ENCODE data around the gene BACE2.
"Not testable (repeated sequence)": the region's sequence is repeated elsewhere in the genome, so short reads cannot be mapped to it uniquely, and the experiment has no call there.

BACE2 gene

DNA sequence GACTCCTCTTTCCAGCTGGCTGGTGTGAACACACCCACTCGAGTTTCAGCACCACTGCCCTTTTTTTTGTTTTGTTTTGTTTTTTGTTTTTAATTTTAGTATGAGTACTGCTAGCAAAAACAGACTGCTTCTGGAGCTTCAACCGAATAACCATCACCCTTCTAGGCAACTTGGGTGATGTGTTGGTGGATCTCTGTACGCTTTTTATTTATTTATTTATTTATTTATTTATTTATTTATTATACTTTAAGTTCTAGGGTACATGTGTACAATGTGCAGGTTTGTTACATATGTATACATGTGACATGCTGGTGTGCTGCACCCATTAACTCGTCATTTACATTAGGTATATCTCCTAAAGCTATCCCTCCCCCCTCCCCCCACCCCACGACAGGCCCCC is 30.7 kb downstream of the BACE2 start:
- H3K9ac ChIP-seq (ENCODE audit: low read depth, low read length); H3K4me1 ChIP-seq (ENCODE audit: control insufficient read depth, insufficient read depth, low read length); H3K36me3 ChIP-seq (ENCODE audit: control insufficient read depth, insufficient read depth, low read length); H3K27ac ChIP-seq (ENCODE audit: low read depth, low read length); H3K27me3 ChIP-seq (ENCODE audit: control insufficient read depth, insufficient read depth, low read length); H3K9me3 ChIP-seq (ENCODE audit: control insufficient read depth, insufficient read depth, low read length); H3K4me3 ChIP-seq (ENCODE audit: low read depth, low read length): not testable (repeated sequence)

- no peak overlapping the region for H3K4me3 ChIP-seq (ENCODE audit: low read depth, low read length)
- no peaks in the 10 kb centered on the region for H3K4me1 ChIP-seq (ENCODE audit: control insufficient read depth, insufficient read depth, low read length)
- H3K9me3 ChIP-seq (ENCODE audit: control insufficient read depth, insufficient read depth, low read length): no peaks in the 10 kb centered on the region
- no peak overlapping the region for H3K9ac ChIP-seq (ENCODE audit: low read depth, low read length)
- no peaks in the 10 kb centered on the region for H3K27me3 ChIP-seq (ENCODE audit: control insufficient read depth, insufficient read depth, low read length)
- no peaks in the 10 kb centered on the region for H3K36me3 ChIP-seq (ENCODE audit: control insufficient read depth, insufficient read depth, low read length)
- H3K27ac ChIP-seq (ENCODE audit: low read depth, low read length): no peak overlapping the region
Measured at GRCh38 chr21:41199123-41199522, 31.2 kb downstream of the BACE2 start.

GRCh38 chr21:41199588-41199987 is 31.6 kb downstream of the BACE2 start:
- Histone ChIP-seq H3K9me3 (ENCODE audit: control insufficient read depth, insufficient read depth, low read length) (no peaks in the 10 kb centered on the region), H3K36me3 (ENCODE audit: control insufficient read depth, insufficient read depth, low read length) (no peaks in the 10 kb centered on the region), H3K4me1 (ENCODE audit: control insufficient read depth, insufficient read depth, low read length) (no peaks in the 10 kb centered on the region), H3K27me3 (ENCODE audit: control insufficient read depth, insufficient read depth, low read length) (no peaks in the 10 kb centered on the region), H3K4me3 (ENCODE audit: low read depth, low read length) (no peak overlapping the region), H3K27ac (ENCODE audit: low read depth, low read length) (no peak overlapping the region), H3K9ac (ENCODE audit: low read depth, low read length) (no peak overlapping the region)

DNA sequence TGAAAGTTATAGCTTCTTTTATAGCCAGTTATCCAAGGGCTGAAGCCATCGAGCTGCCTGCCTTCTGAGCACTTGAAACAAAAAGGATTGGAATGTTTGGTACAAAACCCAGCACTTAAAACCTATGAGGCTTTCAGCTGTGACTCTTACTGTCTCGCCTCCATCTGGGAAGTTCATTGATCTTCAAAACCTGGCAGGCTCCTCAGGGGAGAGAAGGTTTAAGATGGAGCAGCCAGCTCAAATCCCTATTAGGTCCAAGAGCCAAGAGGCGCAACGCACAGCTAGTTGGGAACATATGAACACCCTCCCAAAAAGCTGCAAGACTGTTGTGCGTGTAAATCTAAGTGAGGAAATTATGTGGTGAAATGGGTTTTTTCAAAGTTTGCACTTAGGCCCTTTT is 33.4 kb downstream of the BACE2 start:
- Histone ChIP-seq H3K9me3 (ENCODE audit: control insufficient read depth, insufficient read depth, low read length) (no peaks in the 10 kb centered on the region), H3K27ac (ENCODE audit: low read depth, low read length) (no peak overlapping the region), H3K36me3 (ENCODE audit: control insufficient read depth, insufficient read depth, low read length) (no peaks in the 10 kb centered on the region), H3K27me3 (ENCODE audit: control insufficient read depth, insufficient read depth, low read length) (no peaks in the 10 kb centered on the region), H3K4me3 (ENCODE audit: low read depth, low read length) (no peak overlapping the region), H3K4me1 (ENCODE audit: control insufficient read depth, insufficient read depth, low read length) (no peaks in the 10 kb centered on the region), H3K9ac (ENCODE audit: low read depth, low read length) (no peak overlapping the region)

DNA sequence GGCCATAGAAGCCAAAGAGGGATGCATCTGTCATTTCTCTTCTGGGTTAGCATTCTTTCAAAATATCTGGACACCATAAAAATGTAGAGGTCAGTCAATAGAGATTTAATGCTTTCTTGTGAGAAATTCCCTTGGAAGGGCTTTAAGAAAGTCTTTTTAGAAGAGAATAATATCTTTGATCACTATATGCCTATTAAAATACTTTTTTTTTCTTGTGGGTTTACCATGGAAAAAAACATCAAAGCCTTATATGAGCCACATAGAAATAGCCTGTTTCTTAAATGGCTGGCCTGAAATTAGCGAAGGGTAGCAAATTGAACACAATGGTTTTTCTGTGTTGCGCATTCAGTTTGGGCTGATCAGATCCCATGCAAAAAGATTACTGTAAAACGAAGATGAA is 36.8 kb downstream of the BACE2 start:
- Histone ChIP-seq H3K4me1 (ENCODE audit: control insufficient read depth, insufficient read depth, low read length) (no peaks in the 10 kb centered on the region), H3K9me3 (ENCODE audit: control insufficient read depth, insufficient read depth, low read length) (no peaks in the 10 kb centered on the region), H3K27ac (ENCODE audit: low read depth, low read length) (no peak overlapping the region), H3K36me3 (ENCODE audit: control insufficient read depth, insufficient read depth, low read length) (no peaks in the 10 kb centered on the region), H3K9ac (ENCODE audit: low read depth, low read length) (no peak overlapping the region), H3K4me3 (ENCODE audit: low read depth, low read length) (no peak overlapping the region), H3K27me3 (ENCODE audit: control insufficient read depth, insufficient read depth, low read length) (no peaks in the 10 kb centered on the region)

DNA sequence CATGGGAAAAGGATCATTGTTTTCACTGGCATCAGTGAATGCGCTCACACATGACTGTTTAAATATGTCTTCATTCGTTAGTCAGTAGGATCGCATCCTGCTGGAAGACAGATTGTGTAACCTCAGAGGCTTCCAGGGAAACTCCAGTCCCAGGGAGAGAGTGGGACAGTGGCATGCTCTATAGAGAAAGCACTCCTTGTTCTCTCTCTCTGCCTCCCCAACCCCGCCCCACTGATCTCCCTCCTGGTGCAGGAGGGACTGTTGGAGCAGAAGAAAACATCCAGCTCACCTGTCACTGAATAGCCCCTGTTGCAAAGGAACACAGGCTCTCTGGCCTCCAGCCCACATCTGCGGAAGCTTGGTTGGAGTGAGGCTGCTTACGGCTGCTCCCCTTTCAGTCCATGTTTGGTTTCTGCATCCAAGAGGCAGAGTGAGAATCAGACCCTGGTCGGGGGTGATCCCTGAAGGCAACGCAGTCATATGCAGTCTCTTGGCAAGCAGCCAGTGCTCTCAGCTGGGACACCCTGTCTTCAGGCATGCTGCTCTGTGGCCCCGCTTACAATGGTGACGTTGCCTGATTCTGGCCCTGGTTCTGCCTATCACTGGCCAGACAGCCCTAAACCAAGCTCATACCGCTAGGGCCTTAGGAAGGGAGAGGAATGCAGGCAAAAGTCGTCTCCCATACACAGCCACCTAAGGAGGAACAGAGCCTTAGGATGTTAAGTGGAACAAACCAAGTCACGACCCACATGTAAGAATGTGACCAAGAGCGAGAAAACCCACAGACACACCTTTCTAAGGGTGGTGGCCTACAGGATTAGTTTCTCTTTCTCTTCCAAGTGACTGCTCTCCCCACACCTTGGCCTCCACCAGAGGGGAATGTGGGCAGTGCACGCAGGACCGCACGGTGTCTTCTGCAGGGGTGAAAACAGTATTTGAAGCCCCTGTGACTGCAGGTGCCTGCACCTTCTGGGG is 39.7 kb downstream of the BACE2 start:
- Histone ChIP-seq H3K9ac (ENCODE audit: low read depth, low read length) (no peak overlapping the region), H3K27me3 (ENCODE audit: control insufficient read depth, insufficient read depth, low read length) (no peaks in the 10 kb centered on the region), H3K27ac (ENCODE audit: low read depth, low read length) (no peak overlapping the region), H3K4me1 (ENCODE audit: control insufficient read depth, insufficient read depth, low read length) (no peaks in the 10 kb centered on the region; the same call in 1 of the 2 replicates), H3K9me3 (ENCODE audit: control insufficient read depth, insufficient read depth, low read length) (no peaks in the 10 kb centered on the region), H3K4me3 (ENCODE audit: low read depth, low read length) (no peak overlapping the region), H3K36me3 (ENCODE audit: control insufficient read depth, insufficient read depth, low read length) (no peaks in the 10 kb centered on the region)

GRCh38 chr21:41208376-41208763 is 40.4 kb downstream of the BACE2 start:
- no peaks in the 10 kb centered on the region; the same call in 1 of the 2 replicates for H3K4me1 ChIP-seq (ENCODE audit: control insufficient read depth, insufficient read depth, low read length)
- H3K27me3 ChIP-seq (ENCODE audit: control insufficient read depth, insufficient read depth, low read length): no peaks in the 10 kb centered on the region
- H3K36me3 ChIP-seq (ENCODE audit: control insufficient read depth, insufficient read depth, low read length): no peaks in the 10 kb centered on the region
- no peak overlapping the region for H3K4me3 ChIP-seq (ENCODE audit: low read depth, low read length)
- no peak overlapping the region for H3K9ac ChIP-seq (ENCODE audit: low read depth, low read length)
- no peaks in the 10 kb centered on the region for H3K9me3 ChIP-seq (ENCODE audit: control insufficient read depth, insufficient read depth, low read length)
- H3K27ac ChIP-seq (ENCODE audit: low read depth, low read length): no peak overlapping the region

DNA sequence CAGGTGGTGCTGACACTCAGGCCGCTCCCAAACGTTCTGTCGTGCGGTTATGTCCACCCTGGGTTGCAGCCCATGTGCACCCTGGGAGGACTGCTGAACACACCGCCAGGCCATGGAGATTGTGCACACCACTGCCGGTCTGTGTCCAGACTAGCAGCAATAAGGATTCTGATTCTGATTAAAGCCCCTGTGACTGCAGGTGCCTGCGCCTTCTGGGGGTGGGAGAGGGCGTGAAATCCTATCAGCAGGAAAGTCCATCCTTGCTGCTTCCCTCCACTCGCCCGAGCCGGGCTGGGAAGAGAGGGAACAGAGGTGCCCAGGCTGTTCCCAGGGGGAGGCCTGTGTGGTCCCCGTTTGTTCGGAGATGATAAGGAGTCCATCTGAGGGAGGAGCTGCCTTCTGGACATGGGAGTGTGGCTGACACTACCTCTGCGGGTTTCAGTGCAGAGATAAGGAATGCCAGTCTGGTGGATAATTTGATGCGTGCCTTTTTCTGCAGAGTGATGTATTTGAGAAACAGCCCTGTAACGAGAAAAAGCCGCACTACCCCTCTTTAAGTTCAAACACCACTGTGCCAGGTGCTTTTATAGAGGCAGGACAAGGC is 41.2 kb downstream of the BACE2 start:
- H3K36me3 ChIP-seq (ENCODE audit: control insufficient read depth, insufficient read depth, low read length): no peaks in the 10 kb centered on the region
- no peak overlapping the region for H3K9ac ChIP-seq (ENCODE audit: low read depth, low read length)
- H3K27me3 ChIP-seq (ENCODE audit: control insufficient read depth, insufficient read depth, low read length): no peaks in the 10 kb centered on the region
- no peak overlapping the region for H3K4me3 ChIP-seq (ENCODE audit: low read depth, low read length)
- no peaks in the 10 kb centered on the region for H3K9me3 ChIP-seq (ENCODE audit: control insufficient read depth, insufficient read depth, low read length)
- no peaks in the 10 kb centered on the region; the same call in 1 of the 2 replicates for H3K4me1 ChIP-seq (ENCODE audit: control insufficient read depth, insufficient read depth, low read length)
- no peak overlapping the region for H3K27ac ChIP-seq (ENCODE audit: low read depth, low read length)

DNA sequence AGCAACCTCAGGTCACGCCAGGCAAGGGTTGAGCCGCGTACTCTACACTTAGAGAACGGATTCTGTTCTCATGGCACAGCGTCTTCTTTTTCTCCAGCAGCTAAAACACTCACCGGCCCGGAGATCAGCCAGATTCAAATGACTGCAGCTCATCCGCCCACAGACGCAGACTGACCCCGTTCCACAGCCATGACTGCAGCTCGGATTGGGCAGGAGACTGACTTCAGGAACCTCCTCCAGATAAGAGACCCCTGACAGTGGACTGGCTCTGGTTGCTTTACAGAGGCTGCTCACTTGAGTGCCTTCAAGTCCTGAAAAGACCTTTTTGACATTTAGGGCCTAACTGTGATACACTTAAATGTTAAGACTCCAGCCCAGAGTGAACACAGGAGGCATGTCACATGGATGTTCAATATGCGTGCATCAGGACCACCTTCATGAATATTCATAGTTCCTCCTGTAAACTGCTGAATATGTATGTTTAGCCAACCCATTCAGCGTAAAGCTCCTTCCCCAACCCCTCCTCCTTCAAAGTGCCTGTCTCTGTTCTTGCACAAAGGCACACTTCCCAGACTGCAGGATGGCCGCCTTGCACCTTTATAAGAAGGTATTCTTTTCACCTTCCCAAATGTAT is 42.6 kb downstream of the BACE2 start:
- H3K9me3 ChIP-seq (ENCODE audit: control insufficient read depth, insufficient read depth, low read length): no peaks in the 10 kb centered on the region
- no peaks in the 10 kb centered on the region; the same call in 1 of the 2 replicates for H3K4me1 ChIP-seq (ENCODE audit: control insufficient read depth, insufficient read depth, low read length)
- no peak overlapping the region for H3K27ac ChIP-seq (ENCODE audit: low read depth, low read length)
- H3K4me3 ChIP-seq (ENCODE audit: low read depth, low read length): no peak overlapping the region
- no peaks in the 10 kb centered on the region for H3K36me3 ChIP-seq (ENCODE audit: control insufficient read depth, insufficient read depth, low read length)
- H3K27me3 ChIP-seq (ENCODE audit: control insufficient read depth, insufficient read depth, low read length): no peaks in the 10 kb centered on the region
- H3K9ac ChIP-seq (ENCODE audit: low read depth, low read length): no peak overlapping the region

DNA sequence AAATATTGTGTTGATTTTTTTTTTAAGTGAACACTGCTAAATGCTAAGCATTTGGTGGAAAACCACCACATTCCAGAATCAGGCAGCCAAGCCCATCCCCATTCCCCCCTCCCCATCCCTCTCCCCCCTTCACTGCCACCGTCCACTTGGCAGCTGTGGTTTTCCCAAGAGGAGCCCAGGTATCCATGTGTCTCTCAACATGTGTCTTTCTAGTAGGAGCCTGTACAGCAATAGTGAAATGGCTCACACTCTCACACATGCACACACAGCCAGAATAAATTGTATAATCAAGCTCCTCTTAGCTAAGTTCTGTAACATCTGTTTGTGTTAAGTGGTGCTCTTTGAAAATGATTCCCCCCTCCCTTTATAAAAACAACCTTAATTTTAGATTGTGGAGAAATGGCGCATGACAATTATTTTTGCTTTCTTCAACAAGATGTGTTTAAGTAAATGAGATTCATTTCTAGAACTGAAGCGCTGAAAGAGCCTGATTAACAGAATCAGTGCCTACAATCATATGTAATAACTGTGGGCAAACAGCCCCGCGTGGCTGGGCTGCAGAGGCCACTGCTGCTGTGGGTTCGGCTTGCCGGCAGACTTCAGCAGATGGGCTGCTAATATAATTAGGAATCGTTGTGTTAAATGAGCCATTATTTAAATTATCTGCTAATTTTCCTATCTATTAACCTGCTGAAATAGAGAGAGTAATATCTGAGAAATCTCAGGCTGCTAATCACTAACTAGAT is 43.3 kb downstream of the BACE2 start:
- no peaks in the 10 kb centered on the region; the same call in 1 of the 2 replicates for H3K4me1 ChIP-seq (ENCODE audit: control insufficient read depth, insufficient read depth, low read length)
- H3K9me3 ChIP-seq (ENCODE audit: control insufficient read depth, insufficient read depth, low read length): no peaks in the 10 kb centered on the region
- H3K4me3 ChIP-seq (ENCODE audit: low read depth, low read length): no peak overlapping the region
- H3K36me3 ChIP-seq (ENCODE audit: control insufficient read depth, insufficient read depth, low read length): no peaks in the 10 kb centered on the region
- H3K9ac ChIP-seq (ENCODE audit: low read depth, low read length): no peak overlapping the region
- no peak overlapping the region for H3K27ac ChIP-seq (ENCODE audit: low read depth, low read length)
- no peaks in the 10 kb centered on the region for H3K27me3 ChIP-seq (ENCODE audit: control insufficient read depth, insufficient read depth, low read length)
